Measurements from ENCODE around the gene SIM1. TPM values are rescaled to one million over a fixed set of nuclear protein-coding genes. Genes with fewer than 3 reads are reported as not detected.

SIM1 gene
- total and polyA plus RNA-seq, 2 experiments from 2014 or later, result 0.30 TPM; not detected in 1

DNA sequence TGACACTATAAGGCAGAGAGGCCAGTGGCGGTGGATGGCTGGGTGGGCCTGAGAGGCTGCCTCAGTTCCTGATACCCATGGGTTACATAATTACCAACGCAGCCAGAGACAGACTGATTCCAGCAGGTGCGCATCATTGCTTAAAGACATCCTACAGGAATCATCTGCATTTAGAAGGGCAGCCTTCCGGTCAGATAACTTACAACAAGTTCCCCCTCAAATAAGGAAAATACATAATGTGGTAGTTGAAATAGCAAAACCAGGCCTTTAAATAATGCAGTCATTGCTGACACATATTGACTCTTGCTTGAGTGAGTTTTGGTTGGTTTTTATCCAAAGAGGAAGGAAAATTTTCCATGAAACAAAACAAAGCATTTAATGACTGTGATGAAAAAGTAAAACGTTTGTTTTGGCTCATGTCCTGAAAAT, 81.9 kb downstream of the SIM1 start:
- TF ChIP-seq, protein P1, sequence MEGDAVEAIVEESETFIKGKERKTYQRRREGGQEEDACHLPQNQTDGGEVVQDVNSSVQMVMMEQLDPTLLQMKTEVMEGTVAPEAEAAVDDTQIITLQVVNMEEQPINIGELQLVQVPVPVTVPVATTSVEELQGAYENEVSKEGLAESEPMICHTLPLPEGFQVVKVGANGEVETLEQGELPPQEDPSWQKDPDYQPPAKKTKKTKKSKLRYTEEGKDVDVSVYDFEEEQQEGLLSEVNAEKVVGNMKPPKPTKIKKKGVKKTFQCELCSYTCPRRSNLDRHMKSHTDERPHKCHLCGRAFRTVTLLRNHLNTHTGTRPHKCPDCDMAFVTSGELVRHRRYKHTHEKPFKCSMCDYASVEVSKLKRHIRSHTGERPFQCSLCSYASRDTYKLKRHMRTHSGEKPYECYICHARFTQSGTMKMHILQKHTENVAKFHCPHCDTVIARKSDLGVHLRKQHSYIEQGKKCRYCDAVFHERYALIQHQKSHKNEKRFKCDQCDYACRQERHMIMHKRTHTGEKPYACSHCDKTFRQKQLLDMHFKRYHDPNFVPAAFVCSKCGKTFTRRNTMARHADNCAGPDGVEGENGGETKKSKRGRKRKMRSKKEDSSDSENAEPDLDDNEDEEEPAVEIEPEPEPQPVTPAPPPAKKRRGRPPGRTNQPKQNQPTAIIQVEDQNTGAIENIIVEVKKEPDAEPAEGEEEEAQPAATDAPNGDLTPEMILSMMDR (IDR thresholded peaks at IDR 0.05; ENCODE audit: poor library complexity), result no peak
- TF ChIP-seq EZH2 (IDR thresholded peaks at IDR 0.05; ENCODE audit: borderline replicate concordance) (no peak), EZH2phosphoT487 (IDR thresholded peaks at IDR 0.05; ENCODE audit: low read depth, severe bottlenecking, unreplicated experiment) (no peak)
- no peaks in the 10 kb centered on the region for H3K4me1 ChIP-seq (ENCODE audit: insufficient read depth)
- H4K20me1 ChIP-seq (ENCODE audit: insufficient read depth, poor library complexity, severe bottlenecking), result no peaks in the 10 kb centered on the region
- H3K4me3 ChIP-seq, result no peak overlapping the region
- H3K9me2 ChIP-seq (replicated peaks; ENCODE audit: insufficient read depth), result no peaks in the 10 kb centered on the region
- H3K27me3 ChIP-seq, result no peaks in the 10 kb centered on the region
- no peaks in the 10 kb centered on the region for H3K79me2 ChIP-seq
- DNase-seq (ENCODE audit: low spot score), result no peak
- H3K36me3 ChIP-seq (replicated peaks; ENCODE audit: insufficient read depth, low read depth), result no peaks in the 10 kb centered on the region
- H3K4me2 ChIP-seq, result no peak overlapping the region
- no peaks in the 10 kb centered on the region for H3K9me3 ChIP-seq (ENCODE audit: low read depth)
- WGBS (ENCODE audit: low lambda C conversion rate, missing lambda C conversion rate), result 87% methylated on average over 5 of the region's 5 CpGs
- no peak overlapping the region for H2AFZ ChIP-seq
- H3K27ac ChIP-seq, result no peak overlapping the region

DNA sequence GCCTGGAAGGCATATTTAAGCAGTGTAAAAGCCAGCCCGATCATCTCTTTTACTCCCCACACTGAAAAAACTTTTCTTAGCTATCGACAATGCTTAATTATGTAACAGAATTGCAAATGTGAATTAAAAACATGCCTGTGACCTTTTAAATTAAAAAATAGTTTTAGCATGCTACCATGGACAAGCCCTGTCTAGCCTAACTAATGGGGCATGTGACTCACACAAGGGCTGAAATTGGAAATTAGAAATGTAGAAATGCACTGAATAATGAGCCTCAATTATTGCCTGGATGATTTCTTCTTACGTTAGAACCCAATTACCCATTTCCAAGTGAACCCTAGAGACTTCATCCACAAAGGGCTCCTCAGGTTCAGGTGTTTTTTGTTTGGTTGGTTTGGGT, 82.7 kb downstream of the SIM1 start:
- no peak overlapping the region for H2AFZ ChIP-seq
- 90% methylated on average over 3 of the region's 3 CpGs for WGBS (ENCODE audit: low lambda C conversion rate, missing lambda C conversion rate)
- H3K9me2 ChIP-seq (replicated peaks; ENCODE audit: insufficient read depth), result no peaks in the 10 kb centered on the region
- H3K4me2 ChIP-seq, result no peak overlapping the region
- DNase-seq (ENCODE audit: low spot score), result no peak
- H4K20me1 ChIP-seq (ENCODE audit: insufficient read depth, poor library complexity, severe bottlenecking), result no peaks in the 10 kb centered on the region
- no peaks in the 10 kb centered on the region for H3K4me1 ChIP-seq (ENCODE audit: insufficient read depth)
- no peaks in the 10 kb centered on the region for H3K36me3 ChIP-seq (replicated peaks; ENCODE audit: insufficient read depth, low read depth)
- H3K9me3 ChIP-seq (ENCODE audit: low read depth), result no peaks in the 10 kb centered on the region
- no peaks in the 10 kb centered on the region for H3K79me2 ChIP-seq
- no peak overlapping the region for H3K4me3 ChIP-seq
- H3K27me3 ChIP-seq, result no peaks in the 10 kb centered on the region
- TF ChIP-seq EZH2 (IDR thresholded peaks at IDR 0.05; ENCODE audit: borderline replicate concordance) (no peak), EZH2phosphoT487 (IDR thresholded peaks at IDR 0.05; ENCODE audit: low read depth, severe bottlenecking, unreplicated experiment) (no peak)
- TF ChIP-seq, protein P1 (IDR thresholded peaks at IDR 0.05; ENCODE audit: poor library complexity), result no peak
- no peak overlapping the region for H3K27ac ChIP-seq

DNA sequence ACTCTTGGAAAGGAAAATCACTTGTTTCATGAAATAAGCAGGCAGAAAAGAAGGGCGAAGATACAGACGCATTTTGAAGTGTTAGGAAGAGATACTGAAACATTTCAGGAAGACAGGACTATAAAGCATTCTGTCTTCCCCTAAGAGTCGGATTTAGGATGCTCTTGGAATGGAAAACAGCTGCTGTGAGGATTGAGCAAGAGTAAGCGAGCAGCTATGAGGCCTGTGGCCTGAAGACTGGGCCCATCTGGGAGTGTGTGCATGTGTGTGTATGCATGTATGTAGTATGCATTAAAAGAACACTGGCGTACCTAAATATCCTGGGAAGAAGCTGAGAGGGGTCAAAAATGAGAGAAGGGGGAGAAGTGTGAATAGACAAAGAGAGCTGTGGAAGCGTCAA, 83.6 kb downstream of the SIM1 start:
- H3K9me3 ChIP-seq (ENCODE audit: low read depth), result no peaks in the 10 kb centered on the region
- TF ChIP-seq EZH2 (IDR thresholded peaks at IDR 0.05; ENCODE audit: borderline replicate concordance) (no peak), EZH2phosphoT487 (IDR thresholded peaks at IDR 0.05; ENCODE audit: low read depth, severe bottlenecking, unreplicated experiment) (no peak)
- TF ChIP-seq, protein P1 (IDR thresholded peaks at IDR 0.05; ENCODE audit: poor library complexity), result no peak
- DNase-seq (ENCODE audit: low spot score), result no peak

DNA sequence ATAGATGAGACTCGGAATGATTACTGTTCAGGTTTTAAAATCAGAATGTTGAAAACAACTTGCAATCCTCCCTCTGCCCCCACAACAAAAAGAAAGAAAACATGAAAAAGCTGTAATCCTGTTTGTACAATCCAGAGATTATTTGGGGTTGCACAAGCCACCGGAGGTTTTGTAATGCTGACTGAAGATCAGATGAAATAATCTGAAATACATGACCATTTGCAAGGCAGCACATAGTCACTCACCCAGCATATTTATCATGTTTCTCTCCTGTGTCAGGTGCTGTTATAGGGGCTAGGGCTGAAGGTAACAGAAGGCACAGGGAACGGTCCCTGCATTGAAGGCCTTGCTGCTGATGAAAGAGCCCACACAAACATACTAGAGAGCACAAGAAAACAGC, 85.3 kb downstream of the SIM1 start:
- TF ChIP-seq EZH2 (IDR thresholded peaks at IDR 0.05; ENCODE audit: borderline replicate concordance) (no peak), EZH2phosphoT487 (IDR thresholded peaks at IDR 0.05; ENCODE audit: low read depth, severe bottlenecking, unreplicated experiment) (no peak)
- TF ChIP-seq, protein P1 (IDR thresholded peaks at IDR 0.05; ENCODE audit: poor library complexity), result no peak
- Histone ChIP-seq H3K27ac (no peak overlapping the region), H3K9me3 (ENCODE audit: low read depth) (no peaks in the 10 kb centered on the region), H2AFZ (no peak overlapping the region), H3K9me2 (replicated peaks; ENCODE audit: insufficient read depth) (no peaks in the 10 kb centered on the region), H3K27me3 (no peaks in the 10 kb centered on the region), H4K20me1 (ENCODE audit: insufficient read depth, poor library complexity, severe bottlenecking) (no peaks in the 10 kb centered on the region), H3K36me3 (replicated peaks; ENCODE audit: insufficient read depth, low read depth) (no peaks in the 10 kb centered on the region), H3K79me2 (no peaks in the 10 kb centered on the region), H3K4me3 (no peak overlapping the region), H3K4me2 (no peak overlapping the region), H3K4me1 (ENCODE audit: insufficient read depth) (no peaks in the 10 kb centered on the region)
- no peak for DNase-seq (ENCODE audit: low spot score)
- 86% methylated on average over 3 of the region's 3 CpGs for WGBS (ENCODE audit: low lambda C conversion rate, missing lambda C conversion rate)

More for the DNA sequence above, 83.6 kb downstream of the SIM1 start:
- Histone ChIP-seq H3K4me1 (ENCODE audit: insufficient read depth) (no peaks in the 10 kb centered on the region), H3K4me3 (no peak overlapping the region), H4K20me1 (ENCODE audit: insufficient read depth, poor library complexity, severe bottlenecking) (no peaks in the 10 kb centered on the region), H3K27ac (no peak overlapping the region), H3K4me2 (no peak overlapping the region), H2AFZ (no peak overlapping the region), H3K27me3 (no peaks in the 10 kb centered on the region), H3K79me2 (no peaks in the 10 kb centered on the region), H3K36me3 (replicated peaks; ENCODE audit: insufficient read depth, low read depth) (no peaks in the 10 kb centered on the region), H3K9me2 (replicated peaks; ENCODE audit: insufficient read depth) (no peaks in the 10 kb centered on the region)
- 71% methylated on average over 6 of the region's 6 CpGs for WGBS (ENCODE audit: low lambda C conversion rate, missing lambda C conversion rate)

All from hepatocyte (in vitro differentiated cells).